Mesothelial cell of epicardium (in vitro differentiated cells): ENCODE data around the gene ASCC1. TPM values are rescaled to one million over a fixed set of nuclear protein-coding genes. Genes with fewer than 3 reads are reported as not detected.
"Not testable (repeated sequence)": the region's sequence is repeated elsewhere in the genome, so short reads cannot be mapped to it uniquely, and the experiment has no call there.

Source experiments
- DNase-seq, 2 experiments: peaks; one replicate each; pipeline ENCODE4 v3.0.0; 2021; ENCODE audit warnings: low spot score in 2 of 2; ENCODE audit not compliant: unreplicated experiment in 2 of 2
- H3K27ac Mint-ChIP-seq: 2 replicates; pipeline ENCODE4 v1.8.0; 2021; ENCODE audit warnings: mixed read lengths
- H3K27me3 Mint-ChIP-seq: 2 replicates; pipeline ENCODE4 v1.8.0; 2021; ENCODE audit warnings: low read depth, mixed read lengths
- H3K36me3 Mint-ChIP-seq: 2 replicates; pipeline ENCODE4 v1.8.0; 2021; ENCODE audit warnings: mixed read lengths
- H3K4me1 Mint-ChIP-seq: 2 replicates; pipeline ENCODE4 v1.8.0; 2021; ENCODE audit warnings: mixed read lengths
- H3K4me3 Mint-ChIP-seq: 2 replicates; pipeline ENCODE4 v1.8.0; 2021; ENCODE audit warnings: mild to moderate bottlenecking, moderate library complexity, mixed read lengths
- H3K9me3 Mint-ChIP-seq: 2 replicates; pipeline ENCODE4 v1.8.0; 2021; ENCODE audit warnings: mixed read lengths
- CTCF ChIP-seq: fragments of 200-600 bp; sonication (generic); IDR thresholded peaks from one replicate; pipeline ENCODE4 v1.5.0; 2021; ENCODE audit warnings: antibody characterized with exemption; ENCODE audit not compliant: unreplicated experiment
- total RNA-seq: library from RNA; stranded (reverse); gene quantifications from 3 replicates; pipeline ENCODE4 v1.2.1, GENCODE V29; 2021

Gene ASCC1
- total RNA-seq, 1 donor from 2014 or later, result 36.6 TPM

- peak overlapping the region; percentile 39 for H3K27ac Mint-ChIP-seq
- no peak for DNase-seq
- H3K4me3 Mint-ChIP-seq, result no peak overlapping the region
- H3K9me3 Mint-ChIP-seq, result no peaks in the 10 kb centered on the region
- no peak for TF ChIP-seq CTCF
- no peaks in the 10 kb centered on the region for H3K36me3 Mint-ChIP-seq
- peaks cover 66% of the 10 kb centered on the region for H3K4me1 Mint-ChIP-seq
- H3K27me3 Mint-ChIP-seq, result no peaks in the 10 kb centered on the region
These were observed 35.6 kb upstream of the ASCC1 start for GRCh38 chr10:72251635-72252034.

GRCh38 chr10:72250666-72251065, 34.6 kb upstream of the ASCC1 start:
- no peak for DNase-seq
- H3K36me3 Mint-ChIP-seq, result no peaks in the 10 kb centered on the region
- peak overlapping the region; percentile 90 for H3K27ac Mint-ChIP-seq
- no peaks in the 10 kb centered on the region for H3K27me3 Mint-ChIP-seq
- no peak overlapping the region for H3K4me3 Mint-ChIP-seq
- no peaks in the 10 kb centered on the region for H3K9me3 Mint-ChIP-seq
- no peak for TF ChIP-seq CTCF
- peaks cover 69% of the 10 kb centered on the region for H3K4me1 Mint-ChIP-seq

GRCh38 chr10:72249176-72249862, 33.2 kb upstream of the ASCC1 start:
- H3K4me3 Mint-ChIP-seq, DNase-seq, H3K36me3 Mint-ChIP-seq, H3K27me3 Mint-ChIP-seq, H3K9me3 Mint-ChIP-seq: not testable (repeated sequence)
- peaks cover 69% of the 10 kb centered on the region for H3K4me1 Mint-ChIP-seq
- H3K27ac Mint-ChIP-seq, result peak overlapping the region; percentile 93

GRCh38 chr10:72248468-72249151, 32.5 kb upstream of the ASCC1 start:
- H3K4me3 Mint-ChIP-seq, result no peak overlapping the region
- no peaks in the 10 kb centered on the region for H3K9me3 Mint-ChIP-seq
- peaks cover 74% of the 10 kb centered on the region for H3K4me1 Mint-ChIP-seq
- peak overlapping the region; percentile 93 for H3K27ac Mint-ChIP-seq
- no peak for TF ChIP-seq CTCF
- DNase-seq, result no peak
- H3K36me3 Mint-ChIP-seq, result no peaks in the 10 kb centered on the region
- H3K27me3 Mint-ChIP-seq, result no peaks in the 10 kb centered on the region

- no peaks in the 10 kb centered on the region for H3K36me3 Mint-ChIP-seq
- peaks cover 73% of the 10 kb centered on the region for H3K4me1 Mint-ChIP-seq
- H3K27ac Mint-ChIP-seq, result peak overlapping the region; percentile 93
- peak overlapping the region; percentile 8 for H3K4me3 Mint-ChIP-seq
- no peak for TF ChIP-seq CTCF
- no peak for DNase-seq
- H3K9me3 Mint-ChIP-seq, result no peaks in the 10 kb centered on the region
- no peaks in the 10 kb centered on the region for H3K27me3 Mint-ChIP-seq
These were observed 30.0 kb upstream of the ASCC1 start for GRCh38 chr10:72245949-72246525.

GRCh38 chr10:72244573-72245038, 28.5 kb upstream of the ASCC1 start:
- peak overlapping the region; percentile 93 for H3K27ac Mint-ChIP-seq
- H3K9me3 Mint-ChIP-seq, result no peaks in the 10 kb centered on the region
- H3K4me1 Mint-ChIP-seq, result peaks cover 67% of the 10 kb centered on the region
- H3K4me3 Mint-ChIP-seq, result no peak overlapping the region
- TF ChIP-seq CTCF, result no peak
- no peaks in the 10 kb centered on the region for H3K36me3 Mint-ChIP-seq
- no peaks in the 10 kb centered on the region for H3K27me3 Mint-ChIP-seq
- DNase-seq, result no peak
